HG03135 (cell line): ENCODE results near the gene C8A.

Experiments used
- ATAC-seq: cut with Tn5 transposase; IDR thresholded peaks from one replicate; pipeline ENCODE4 v1.9.1; 2021; ENCODE audit warnings: mild to moderate bottlenecking, moderate library complexity; ENCODE audit not compliant: unreplicated experiment

Gene C8A

DNA sequence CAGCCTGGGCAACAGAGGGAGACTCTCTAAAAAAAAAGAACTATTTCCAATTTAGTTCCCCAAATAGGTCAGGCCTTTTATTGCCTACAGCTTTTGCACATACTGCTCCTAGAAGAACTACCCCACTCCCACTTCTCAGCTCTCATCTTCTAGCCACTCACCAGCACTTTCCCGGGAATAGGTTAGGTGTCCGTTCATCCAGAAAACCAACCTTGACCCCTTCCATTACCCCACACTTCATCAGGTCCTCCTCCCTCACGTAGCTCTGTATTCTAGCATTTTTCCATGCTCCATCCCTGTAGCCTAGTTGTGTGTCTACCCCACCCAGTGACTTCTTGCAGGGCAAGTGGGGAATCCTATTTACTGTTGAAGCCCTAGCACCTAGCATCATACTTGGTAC lies 68.6 kb downstream of the C8A start:
- ATAC-seq: no peak

DNA sequence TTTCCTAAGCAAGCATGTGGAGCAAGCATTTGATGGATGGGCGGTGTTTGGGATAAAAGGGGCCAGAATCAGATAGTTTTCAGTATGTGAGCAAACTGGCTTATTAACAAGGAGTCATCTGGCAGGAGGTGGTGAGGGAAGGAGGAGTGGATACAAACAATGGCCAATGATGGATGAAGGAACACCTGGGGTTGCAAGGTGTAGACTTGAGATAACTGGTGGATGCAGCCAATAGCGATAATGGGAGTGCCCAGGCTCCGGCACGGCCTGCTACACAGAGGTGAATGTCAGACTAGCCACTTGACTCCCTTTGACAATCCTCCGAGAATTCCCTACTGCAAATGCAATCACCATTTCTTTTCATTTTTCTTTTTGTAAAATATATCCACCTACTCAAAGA lies 69.5 kb downstream of the C8A start:
- no peak for ATAC-seq

DNA sequence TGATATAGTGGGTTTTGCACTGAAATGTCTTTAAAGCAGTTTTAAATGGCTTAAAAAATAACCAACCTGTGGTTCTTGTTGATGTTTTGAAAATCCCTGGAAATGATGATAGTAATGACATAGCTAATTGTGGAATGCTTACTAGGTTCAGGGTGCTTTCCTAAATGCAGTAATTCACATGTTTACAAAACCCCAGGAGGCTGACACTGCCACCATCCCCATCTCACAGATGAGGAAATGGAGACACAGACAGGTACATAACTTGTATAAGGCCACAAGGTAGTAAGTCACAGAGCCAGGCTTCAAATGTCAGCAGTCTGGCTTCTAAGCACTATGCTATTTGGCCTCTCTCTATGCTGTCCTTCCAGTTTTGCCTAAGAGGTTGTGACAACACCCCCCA lies 70.6 kb downstream of the C8A start:
- no peak for ATAC-seq

DNA sequence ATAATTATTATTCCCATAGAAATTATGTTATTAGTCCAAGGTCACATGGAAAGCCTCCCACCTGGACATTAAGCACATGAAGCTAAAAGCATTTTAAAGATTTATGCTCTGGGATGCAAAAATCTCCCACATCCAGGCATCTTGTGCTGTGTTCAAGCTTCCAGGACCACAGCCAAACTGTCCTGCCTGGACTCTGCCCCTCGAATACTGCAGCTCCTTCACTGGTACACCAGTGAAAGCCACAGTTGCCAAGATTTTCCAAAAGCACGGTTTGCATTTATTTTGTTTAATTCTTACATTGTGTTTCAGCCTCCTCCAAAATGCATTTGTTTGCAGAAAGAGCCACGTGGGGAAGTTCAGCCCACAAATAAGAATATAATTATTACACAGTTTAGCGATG lies 72.6 kb downstream of the C8A start:
- no peak for ATAC-seq

DNA sequence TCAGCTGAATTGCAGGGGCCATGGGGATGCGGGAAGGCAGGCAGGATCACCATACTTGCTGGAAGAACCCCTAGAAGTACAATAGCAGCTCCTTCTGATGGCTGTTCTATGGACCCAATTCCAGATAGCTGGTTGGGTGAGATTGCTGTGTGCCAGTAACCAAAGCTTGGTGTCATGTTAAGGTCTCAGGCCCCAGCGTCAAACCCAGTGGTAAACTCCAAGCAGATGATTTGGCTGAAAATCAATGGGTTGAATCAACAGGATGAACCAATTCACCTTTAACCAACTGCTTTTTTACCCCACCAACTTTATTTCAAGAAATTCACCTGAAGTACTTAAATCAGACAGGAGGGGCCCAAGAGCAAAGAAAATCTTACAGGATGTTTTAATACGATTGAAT lies 73.4 kb downstream of the C8A start:
- no peak for ATAC-seq

DNA sequence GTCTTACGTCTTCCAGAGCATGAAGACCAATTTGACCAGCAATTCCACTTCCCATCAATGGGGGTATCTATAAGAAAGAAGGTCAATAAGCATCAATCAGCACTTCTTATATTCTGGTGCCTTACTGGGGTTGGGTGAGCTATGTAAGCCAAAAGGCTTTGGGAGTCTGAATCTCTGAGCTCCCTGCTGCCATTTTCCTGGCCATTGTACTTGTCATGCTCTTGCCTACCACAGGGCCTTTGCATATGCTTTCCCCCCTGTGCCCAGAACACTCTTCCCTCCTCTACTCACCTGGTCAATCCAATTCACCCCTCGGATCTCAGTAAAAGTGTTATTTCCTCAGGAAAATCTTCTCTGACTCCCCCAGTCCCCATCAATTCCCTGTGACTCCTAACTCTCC lies 74.9 kb downstream of the C8A start:
- no peak for ATAC-seq

DNA sequence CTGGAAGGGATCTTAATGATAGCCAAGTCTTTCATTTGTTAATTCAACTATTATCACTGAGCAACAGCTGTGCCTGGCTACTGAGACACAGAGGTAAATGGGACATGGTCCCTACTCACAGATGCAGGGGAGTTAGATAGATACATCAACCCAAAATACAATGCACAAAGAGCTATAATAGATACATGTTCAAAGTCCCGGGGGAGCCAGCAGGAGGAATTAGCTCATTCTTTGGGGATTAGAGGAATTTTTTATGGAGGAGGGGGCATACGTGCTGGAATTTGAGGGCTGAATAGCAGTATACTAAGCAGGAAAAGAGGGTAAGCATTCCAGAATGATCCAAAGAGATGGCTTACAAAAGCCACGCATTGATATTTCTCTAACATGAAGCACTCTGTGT lies 76.6 kb downstream of the C8A start:
- ATAC-seq: no peak

DNA sequence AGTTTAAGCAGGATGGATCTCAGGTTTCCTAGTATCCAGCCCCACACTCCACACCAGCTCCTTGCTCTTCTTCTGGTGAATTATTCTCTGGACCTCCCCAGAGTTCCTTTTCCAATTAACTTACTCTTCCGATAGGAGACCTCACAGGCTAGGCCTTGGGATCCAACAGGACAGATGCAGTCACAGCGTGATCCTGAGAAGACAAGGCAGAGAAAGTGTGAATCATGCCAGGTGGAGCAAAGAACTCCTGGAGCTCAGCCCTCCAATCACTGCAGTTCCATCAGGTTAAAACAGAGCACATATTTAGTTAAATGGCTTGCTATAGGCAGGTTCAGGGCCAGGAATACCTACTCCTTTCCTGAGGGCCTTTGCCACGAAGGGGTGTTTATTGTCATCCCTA lies 77.1 kb downstream of the C8A start:
- ATAC-seq: no peak

DNA sequence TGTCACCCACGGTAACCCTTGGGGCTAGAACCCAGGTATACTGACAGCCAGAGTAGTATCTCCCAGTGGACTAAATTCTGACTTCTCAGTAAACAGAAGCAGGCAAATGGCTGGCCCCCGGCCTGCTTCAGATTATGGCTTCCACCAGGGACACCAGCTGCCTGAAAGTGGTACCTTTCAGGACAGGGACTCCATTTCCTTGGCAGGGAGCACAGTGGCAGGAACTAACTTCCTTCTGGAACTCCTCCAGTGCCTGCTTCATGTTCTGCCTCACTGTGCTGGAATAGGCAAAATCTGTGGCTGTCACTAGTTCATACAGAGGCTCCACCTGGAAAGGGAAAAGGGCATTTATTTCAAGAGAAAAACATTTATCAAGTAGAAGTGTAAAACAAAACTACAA lies 78.6 kb downstream of the C8A start:
- ATAC-seq: no peak

DNA sequence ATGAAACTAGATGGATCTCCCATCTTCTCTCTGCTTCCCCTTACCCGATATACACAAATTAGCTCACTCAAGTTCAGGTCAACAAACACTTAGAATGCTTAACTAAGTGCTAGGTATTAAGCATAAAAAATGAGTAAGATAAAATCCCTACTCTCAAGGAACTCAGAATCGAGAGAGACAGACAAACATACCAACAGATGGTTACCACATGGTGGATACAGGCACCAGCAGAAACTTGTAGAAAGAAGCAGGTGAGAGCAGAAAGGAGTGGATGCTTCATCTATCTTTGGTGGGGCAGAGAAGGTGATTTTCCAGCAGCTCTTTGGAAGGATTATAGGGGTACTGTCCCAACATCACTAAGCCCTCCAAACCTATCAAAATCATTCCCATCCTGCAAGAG lies 79.0 kb downstream of the C8A start:
- no peak for ATAC-seq

DNA sequence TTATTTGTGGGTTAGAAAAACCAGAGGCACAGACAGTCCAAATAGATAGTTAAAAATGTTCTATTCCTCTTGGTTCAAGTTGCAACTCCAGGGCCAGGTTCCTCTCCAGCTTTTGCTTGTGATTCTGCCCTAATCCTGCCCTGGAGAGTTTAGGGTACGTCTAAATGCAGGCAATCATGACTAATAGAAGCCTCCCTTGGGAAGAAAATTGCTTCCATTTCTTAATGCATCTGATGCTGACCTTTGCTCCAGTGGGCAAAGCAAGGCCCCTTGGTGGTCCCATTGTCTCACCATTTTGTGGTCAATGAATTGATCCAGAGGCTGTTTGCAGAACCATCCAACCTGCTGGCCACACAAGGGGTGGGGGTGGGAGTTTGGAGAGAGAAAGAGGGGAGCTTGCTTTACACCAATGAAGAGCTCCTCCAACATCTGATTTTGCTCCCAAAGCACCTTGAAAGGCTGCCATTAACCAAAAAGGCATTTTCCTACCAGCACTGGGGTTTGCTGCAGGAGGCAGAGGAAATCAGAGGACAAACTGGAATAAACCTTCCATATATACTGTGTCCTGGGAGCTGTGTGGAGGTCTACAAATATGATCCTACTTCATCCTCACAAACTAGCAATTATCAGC lies 79.9 kb downstream of the C8A start:
- no peak for ATAC-seq

DNA sequence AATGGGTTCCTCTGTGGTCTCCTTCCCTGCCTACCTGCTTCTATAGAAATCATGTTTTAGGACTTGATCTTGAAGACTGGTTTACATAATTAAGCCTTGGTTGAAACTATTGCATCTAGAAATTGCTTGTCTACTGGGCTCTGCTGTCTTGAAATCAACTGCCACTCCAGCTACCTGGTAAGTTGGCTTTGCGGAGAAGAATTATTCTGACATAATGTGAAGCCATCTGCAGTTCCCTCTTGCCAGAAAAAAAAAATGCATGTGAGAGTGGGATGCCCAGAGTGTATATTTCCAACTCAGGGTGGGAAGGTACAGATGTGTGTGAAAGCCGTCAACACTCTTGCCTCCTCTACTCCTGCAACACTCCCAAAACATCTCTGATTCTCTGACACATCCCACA lies 84.0 kb downstream of the C8A start:
- ATAC-seq: no peak

DNA sequence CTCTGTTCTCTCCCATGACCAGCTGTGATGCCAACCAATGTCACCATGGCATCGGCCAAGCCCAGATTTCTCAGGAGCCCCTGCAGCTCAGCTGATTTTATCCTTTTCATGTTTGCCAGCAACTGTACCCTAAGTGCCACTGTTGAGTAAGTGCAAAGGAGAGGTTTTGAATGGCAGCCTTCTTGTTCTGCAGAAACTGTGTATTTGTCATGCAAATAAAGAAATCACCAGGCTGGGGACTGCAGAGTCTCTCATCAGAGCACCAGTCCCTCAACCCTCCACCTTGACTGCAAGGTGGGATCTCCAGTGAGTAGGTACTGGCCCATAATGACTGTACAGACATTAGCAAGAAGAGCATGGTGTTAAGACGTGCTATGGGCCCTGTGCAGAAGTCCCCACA lies 84.6 kb downstream of the C8A start:
- no peak for ATAC-seq

DNA sequence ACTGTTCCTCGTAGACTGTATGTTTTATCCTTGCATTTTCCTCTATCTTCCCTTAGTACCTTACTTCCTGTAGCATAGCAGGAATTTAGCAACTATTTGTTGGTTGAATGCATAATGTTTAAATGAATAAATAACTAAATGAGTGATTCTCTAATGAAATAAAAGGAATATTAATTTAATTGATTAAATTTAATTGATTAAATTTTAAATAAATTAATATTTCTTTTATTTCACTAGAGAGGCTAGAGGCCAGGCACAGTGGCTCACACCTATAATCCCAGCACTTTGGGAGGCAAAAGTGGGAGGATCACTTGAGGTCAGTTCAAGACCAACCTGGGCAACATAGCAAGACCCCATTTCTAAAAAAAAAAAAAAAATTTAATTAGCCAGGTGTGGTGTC lies 85.4 kb downstream of the C8A start:
- no peak for ATAC-seq

DNA sequence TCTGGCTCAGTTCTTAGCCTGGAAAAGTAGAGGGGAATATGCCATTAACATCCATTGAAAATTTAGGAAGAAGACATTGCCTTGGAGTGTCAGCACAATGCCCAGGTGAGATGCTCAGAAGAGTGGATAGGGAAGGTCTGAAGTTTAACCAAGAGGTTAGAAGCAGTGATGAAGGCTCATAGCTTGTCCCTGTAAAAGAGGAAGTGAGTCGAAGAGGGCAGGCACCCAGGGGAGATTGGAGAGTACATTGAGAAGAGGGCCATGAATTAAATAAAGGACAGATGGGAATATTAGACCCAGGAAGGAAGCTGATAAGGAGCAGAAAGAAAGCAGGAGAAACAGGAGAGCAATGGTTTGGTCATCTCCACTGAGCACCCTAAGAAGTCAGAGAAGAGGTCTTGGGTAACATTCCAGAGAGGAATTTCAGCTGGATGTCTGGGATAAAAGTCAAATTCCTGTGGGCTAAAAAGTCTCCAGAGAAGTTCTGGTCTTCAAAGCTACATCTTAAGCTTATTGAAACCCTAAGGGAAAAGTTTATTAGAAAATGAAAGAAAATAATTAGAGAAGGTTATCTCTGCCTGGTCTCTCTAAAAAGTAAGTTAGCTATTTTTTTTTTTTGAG lies 93.9 kb downstream of the C8A start:
- ATAC-seq: no peak

DNA sequence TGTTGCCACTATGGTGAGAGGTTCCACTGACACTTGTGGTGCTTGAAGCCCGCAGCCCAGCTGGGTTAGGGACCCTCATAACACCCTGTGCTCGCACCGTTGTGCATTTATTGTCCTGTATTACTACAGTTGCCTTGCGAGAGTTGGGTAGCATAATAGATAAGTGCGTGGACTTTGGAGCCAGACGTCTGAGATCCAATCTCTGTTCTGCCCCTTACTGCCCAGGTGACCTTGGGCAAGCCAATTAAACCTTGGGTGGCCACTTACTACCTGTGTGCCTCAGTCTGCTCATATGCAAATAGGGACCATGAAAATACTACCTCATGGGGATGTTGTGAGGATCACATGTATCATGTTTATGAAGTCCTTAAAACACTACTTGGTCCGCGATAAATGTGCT lies 97.9 kb downstream of the C8A start:
- no peak for ATAC-seq

DNA sequence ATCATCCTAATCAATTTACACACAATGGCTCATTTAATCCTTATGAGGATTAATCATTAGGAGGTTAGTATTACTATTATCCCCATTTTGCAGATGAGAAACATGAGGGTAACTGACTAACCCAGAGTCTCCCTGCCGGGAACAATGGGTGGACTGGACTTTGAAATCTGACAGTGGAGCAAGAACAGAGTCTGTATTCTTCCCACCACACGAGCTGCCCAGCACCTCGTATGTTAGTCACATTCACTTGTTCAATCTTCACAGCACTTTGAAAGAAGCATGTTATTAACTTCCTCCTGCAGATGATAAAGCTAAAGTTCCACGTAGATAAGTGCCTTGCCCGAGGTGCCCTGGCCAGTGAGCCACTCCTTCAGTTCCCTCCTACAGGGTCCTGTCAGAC lies 98.8 kb downstream of the C8A start:
- no peak for ATAC-seq

DNA sequence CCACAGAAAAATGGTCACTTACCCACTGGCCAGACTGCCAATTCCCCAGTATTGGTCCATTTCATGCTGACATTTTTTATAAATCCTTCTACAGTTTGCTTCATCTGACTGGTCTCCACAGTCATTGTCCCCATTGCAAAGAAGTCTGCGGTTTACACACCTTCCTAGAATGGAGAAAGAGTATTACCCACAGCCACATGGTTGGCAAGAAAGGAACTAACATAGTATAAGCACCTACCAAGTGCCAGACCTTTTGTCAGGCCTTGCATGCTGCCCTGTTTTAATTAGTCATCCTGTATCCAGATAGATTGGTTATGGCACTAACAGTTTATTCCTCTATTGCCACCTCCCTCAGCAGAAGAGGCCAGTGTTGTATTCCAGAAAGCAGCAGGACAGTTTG lies 100.1 kb downstream of the C8A start:
- ATAC-seq: no peak

DNA sequence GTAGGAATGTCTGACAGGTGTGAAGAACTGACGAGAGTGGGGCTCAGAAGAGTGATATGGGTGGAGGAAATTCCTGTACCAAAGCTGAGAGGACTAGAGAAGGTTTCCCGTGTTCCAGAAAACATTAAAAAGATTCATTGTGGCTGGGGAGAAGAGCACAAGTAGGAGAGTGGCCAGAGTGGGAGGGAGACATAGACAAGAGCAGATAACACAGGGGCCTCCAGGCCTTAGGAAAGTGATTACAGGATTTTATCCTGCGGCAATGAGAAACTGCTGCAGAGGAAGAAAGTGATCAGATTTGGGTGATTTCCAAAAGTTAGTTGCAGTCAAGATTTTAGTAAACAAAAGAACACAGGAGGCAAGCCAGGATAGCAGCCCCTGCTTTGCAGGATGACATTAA lies 103.3 kb downstream of the C8A start:
- ATAC-seq: no peak

DNA sequence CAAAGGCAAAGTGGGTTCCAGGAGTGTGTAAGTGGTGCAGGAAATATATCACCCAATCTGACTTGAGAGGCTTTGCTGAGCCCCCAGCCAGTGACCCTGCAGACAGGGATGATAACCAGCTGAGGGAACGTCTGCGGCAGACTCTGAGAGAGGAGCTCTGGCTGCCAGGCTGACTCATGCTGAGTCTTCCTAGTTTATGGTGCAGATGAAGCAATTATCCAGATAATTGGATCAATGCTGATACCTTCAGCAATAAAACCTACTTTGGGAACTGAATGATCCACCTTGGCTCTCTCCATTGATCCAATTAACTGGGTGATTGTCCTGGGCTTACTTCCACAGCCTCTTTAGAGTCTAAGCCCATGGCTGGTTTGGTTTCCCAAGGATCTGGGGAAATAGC lies 103.9 kb downstream of the C8A start:
- ATAC-seq: no peak

DNA sequence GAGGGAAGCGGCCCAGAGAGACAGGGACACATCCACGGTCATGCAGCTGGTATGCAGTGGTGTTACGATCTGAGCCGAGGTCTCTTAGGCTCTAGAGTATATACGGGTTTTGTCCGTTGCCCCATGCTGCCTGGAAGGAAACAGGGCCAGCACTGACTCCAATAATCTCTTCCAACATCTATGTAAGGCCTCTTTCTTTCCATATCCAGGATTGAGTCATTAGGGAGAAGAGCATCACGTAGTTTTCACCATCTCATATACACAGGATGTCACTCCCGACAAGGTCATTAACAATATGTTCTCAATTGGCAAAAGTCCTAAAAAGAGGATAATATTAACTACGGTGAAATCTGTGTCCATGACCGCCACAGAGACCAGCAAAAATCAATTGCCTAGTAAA lies 106.8 kb downstream of the C8A start:
- no peak for ATAC-seq

DNA sequence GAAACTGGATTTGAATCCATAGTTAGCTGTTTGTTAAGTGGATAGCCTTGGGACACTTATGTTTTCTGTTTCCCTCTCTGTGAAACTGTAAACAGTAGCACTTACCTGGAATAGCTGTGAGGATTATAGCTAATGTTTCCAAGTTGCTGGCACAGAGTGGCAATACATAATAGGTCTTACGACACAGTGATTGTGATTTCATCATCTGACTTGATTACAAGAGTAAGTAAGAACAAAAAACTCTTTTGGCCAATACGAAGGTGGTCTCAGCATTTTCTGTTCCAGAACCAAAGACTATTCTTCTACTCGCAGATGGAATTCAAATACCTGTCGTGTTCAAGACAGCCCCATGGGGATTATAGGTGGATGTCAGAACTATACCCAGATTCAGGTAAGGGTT lies 109.1 kb downstream of the C8A start:
- no peak for ATAC-seq

DNA sequence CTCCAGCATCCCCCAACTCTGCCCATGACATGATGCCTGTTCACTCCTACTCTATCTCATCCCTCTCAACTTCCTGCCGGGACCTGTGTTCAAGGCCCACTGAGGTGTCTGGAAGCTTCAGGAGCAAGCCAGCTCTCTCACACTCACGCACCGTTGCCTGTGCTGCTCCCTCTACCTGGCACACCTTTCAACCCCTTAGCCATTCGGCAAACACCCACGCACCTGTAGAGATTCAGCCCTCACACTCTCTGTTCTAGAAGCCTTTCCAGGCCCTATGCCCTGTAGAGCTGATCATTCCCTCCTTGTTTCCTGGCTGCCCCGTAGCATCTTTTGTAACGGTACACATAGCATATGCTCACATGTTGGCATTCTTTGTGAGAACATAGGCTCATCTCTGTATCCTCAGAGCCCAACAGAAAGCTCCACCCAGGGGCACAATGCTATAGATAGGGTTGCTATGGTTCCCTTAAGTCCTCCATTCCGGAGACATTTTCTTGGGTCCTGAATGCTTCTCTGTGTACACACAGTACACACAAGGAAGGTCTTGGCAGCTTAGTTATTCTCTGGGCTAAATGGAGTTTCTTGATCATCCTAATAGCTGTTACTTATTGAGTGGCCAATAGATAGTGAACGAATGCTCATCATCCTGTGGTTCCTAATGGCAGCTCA lies 109.9 kb downstream of the C8A start:
- no peak for ATAC-seq
